HG03095 (cell line): ENCODE data around the gene ARGFX.
"Not testable (repeated sequence)": the region's sequence is repeated elsewhere in the genome, so short reads cannot be mapped to it uniquely, and the experiment has no call there.

Experiments used
- ATAC-seq: cut with Tn5 transposase; IDR thresholded peaks from one replicate; pipeline ENCODE4 v1.9.1; 2021; ENCODE audit warnings: moderate library complexity; ENCODE audit not compliant: unreplicated experiment

Gene ARGFX

GRCh38 chr3:121598564-121598963 is 30.8 kb downstream of the ARGFX start:
- no peak for ATAC-seq

- not testable (repeated sequence) for ATAC-seq
Observed at GRCh38 chr3:121599900-121600299, 32.2 kb downstream of the ARGFX start.

- no peak for ATAC-seq
Observed at GRCh38 chr3:121601212-121601812, 33.6 kb downstream of the ARGFX start.

- no peak for ATAC-seq
Observed at GRCh38 chr3:121604759-121605158, 37.0 kb downstream of the ARGFX start.

- ATAC-seq: no peak
Observed at GRCh38 chr3:121606106-121606505, 38.4 kb downstream of the ARGFX start.
